Bronchial epithelial cell (primary cell): ENCODE measurements around the gene ANKRD13D. TPM values are rescaled to one million over a fixed set of nuclear protein-coding genes. Genes with fewer than 3 reads are reported as not detected.

ENCODE experiments used
- DNase-seq: peaks from one replicate; pipeline ENCODE4 v3.0.0-alpha.2; 2010; ENCODE audit warnings: low read depth
- FAIRE-seq: peaks from 2 replicates; lab custom pipeline; 2011; peaks lifted over from hg19 to GRCh38; lab: Jason Lieb, UNC
- H3K27me3 ChIP-seq: 2 replicates; pipeline ENCODE4 v1.5.1; 2011; ENCODE audit warnings: low read length; ENCODE audit not compliant: control insufficient read depth, insufficient read depth
- H3K36me3 ChIP-seq: 2 replicates; pipeline ENCODE4 v1.5.1; 2011; ENCODE audit warnings: low read length; ENCODE audit not compliant: control insufficient read depth, insufficient read depth
- H3K4me3 ChIP-seq: 2 replicates; pipeline ENCODE4 v1.5.1; 2011; ENCODE audit warnings: mild to moderate bottlenecking, low read depth, low read length, control low read depth
- total RNA-seq: library from RNA; depleted of rRNA; stranded (reverse); fragments of >200 nt; gene quantifications from 2 replicates; pipeline ENCODE4 v1.2.1, GENCODE V29; 2014
- TF ChIP-seq, protein P1 (sequence below): IDR thresholded peaks from 2 replicates; pipeline ENCODE4 v1.5.1; 2011; ENCODE audit warnings: mild to moderate bottlenecking, moderate library complexity, low read length, control low read depth, inconsistent platforms; ENCODE audit not compliant: insufficient read depth, severe bottlenecking

ANKRD13D gene
- total RNA-seq, 1 donor from 2014 or later: 22.4 TPM

DNA sequence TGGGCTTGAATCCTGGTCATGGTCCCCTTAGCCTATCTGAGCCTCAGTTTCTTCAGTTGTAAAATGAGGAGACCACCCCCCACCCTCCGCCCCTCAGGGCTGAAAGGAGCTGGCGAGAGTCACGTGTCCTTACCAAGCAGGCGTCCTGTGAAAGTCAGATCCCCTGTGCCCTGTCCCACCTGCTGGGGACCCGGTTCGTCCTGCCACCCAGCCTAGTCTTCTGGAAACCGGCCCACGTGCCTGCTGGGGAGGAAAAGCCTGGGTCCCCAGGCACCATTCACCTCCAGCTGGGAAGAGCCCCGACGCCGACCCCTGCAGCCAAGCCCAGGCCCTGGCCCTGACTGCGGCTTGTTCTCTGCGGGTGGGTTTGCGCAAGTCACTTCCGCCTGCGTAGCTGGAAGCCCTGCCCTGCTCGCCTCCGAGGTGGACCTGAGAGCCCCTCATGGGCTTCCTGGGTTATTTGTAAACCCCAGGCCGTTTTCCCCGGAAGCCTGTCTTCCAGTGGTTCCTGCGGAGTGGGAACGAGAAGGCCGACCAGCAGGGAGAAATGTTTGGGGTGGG is 13.5 kb downstream of the ANKRD13D start:
- Histone ChIP-seq H3K27me3 (no peaks in the 10 kb centered on the region), H3K4me3 (peak overlapping the region; percentile 96), H3K36me3 (peaks cover 29% of the 10 kb centered on the region)
- no peak for FAIRE-seq
- TF ChIP-seq, protein P1, sequence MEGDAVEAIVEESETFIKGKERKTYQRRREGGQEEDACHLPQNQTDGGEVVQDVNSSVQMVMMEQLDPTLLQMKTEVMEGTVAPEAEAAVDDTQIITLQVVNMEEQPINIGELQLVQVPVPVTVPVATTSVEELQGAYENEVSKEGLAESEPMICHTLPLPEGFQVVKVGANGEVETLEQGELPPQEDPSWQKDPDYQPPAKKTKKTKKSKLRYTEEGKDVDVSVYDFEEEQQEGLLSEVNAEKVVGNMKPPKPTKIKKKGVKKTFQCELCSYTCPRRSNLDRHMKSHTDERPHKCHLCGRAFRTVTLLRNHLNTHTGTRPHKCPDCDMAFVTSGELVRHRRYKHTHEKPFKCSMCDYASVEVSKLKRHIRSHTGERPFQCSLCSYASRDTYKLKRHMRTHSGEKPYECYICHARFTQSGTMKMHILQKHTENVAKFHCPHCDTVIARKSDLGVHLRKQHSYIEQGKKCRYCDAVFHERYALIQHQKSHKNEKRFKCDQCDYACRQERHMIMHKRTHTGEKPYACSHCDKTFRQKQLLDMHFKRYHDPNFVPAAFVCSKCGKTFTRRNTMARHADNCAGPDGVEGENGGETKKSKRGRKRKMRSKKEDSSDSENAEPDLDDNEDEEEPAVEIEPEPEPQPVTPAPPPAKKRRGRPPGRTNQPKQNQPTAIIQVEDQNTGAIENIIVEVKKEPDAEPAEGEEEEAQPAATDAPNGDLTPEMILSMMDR: no peak
- DNase-seq: peak; percentile 40

DNA sequence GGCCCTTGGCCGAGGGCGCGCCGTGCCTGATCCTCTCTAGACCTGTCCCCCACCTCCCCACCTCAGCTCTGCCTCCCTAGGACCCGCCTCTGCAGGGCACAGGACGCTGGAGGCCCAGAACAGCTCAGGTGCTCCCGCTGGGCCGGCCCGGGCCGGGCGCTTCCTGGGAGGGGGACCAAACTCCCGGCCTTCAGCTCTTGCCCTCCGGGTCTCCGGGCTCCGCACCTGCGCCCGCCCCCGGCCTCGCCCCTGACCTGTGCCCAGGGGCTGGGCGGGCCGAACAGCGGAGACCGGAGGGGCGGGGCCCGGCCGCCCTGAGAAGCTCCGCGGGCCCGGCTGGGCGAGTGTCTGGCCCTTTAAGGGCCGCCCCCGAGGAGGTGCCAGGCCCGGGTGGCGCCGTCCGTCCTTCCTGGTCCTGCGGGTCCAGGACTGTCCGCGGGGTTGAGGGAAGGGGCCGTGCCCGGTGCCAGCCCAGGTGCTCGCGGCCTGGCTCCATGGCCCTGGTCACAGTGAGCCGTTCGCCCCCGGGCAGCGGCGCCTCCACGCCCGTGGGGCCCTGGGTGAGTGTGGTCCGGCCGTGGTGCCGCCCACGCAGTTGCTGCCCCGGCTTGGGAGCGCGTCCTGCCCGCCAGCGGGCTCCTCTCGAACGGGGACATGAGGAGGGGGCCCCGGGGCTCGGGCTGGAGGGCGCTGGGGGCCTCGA is 14.2 kb downstream of the ANKRD13D start, which contains the start of gene SSH3:
Gene SSH3, plus strand, starts transcription at position 399 of the 703 bp plus-strand sequence. Its CDS starts 96 bp downstream, at position 495.
- peak; percentile 47 for DNase-seq
- Histone ChIP-seq H3K27me3 (no peaks in the 10 kb centered on the region), H3K36me3 (peaks cover 34% of the 10 kb centered on the region), H3K4me3 (peak within 1 kb of the TSS; percentile 96)
- TF ChIP-seq, protein P1: no peak
- FAIRE-seq: no peak

DNA sequence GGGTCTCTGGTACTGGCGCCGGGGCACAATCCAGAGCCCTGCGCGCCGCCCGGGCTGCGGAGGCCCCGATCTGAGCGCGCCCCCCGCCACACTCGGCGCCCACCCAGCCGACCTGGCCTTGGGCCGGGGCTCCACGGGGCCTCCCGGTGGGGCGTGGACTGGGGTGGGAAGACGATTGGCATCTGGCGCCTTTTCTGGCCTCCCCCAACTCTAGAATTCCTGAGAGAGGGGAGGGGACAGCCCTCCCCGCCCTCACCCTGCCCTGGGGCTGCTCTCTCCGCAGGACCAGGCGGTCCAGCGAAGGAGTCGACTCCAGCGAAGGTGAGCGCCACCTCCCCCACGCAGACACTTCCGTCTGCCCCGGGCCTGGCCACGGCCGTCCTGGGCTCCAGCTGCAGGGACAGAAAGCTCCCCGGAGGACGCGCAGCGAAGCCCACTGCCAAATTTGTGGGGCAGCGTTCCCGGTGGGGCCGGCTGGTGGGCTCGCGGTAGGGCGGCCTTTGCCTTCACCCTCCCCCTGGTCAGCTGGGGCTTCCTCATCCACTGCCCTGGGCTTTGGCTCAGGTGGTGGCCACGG is 14.8 kb downstream of the ANKRD13D start:
- DNase-seq (no peak), FAIRE-seq (no peak)

DNA sequence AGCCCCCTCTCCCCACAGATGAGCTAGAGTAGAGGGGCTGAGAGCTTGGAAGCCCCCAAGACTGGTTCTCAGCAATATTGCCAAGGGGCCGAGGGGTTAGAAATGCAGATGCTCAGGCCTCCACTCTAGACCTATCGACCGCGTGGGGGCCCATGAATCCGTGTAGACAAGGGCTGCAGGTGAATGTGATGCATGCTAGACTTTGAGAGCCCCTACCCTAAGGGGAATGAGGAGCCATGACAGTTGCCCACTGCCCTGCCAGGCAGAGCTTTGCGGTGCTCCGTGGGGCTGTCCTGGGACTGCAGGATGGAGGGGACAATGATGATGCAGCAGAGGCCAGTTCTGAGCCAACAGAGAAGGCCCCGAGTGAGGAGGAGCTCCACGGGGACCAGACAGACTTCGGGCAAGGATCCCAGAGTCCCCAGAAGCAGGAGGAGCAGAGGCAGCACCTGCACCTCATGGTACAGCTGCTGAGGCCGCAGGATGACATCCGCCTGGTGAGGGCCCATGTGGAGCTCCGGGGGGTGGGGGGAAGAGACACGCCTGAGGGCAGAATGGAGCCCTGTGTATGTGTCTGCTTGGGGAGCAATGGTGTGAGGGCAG is 15.5 kb downstream of the ANKRD13D start:
- Histone ChIP-seq H3K36me3 (peaks cover 35% of the 10 kb centered on the region), H3K4me3 (peak overlapping the region; percentile 96), H3K27me3 (no peaks in the 10 kb centered on the region)
- TF ChIP-seq, protein P1: no peak
- FAIRE-seq (no peak), DNase-seq (no peak)

More for the DNA sequence above, 14.8 kb downstream of the ANKRD13D start:
- Histone ChIP-seq H3K4me3 (peak overlapping the region; percentile 96), H3K27me3 (no peaks in the 10 kb centered on the region), H3K36me3 (peaks cover 35% of the 10 kb centered on the region)
- TF ChIP-seq, protein P1: no peak

DNA sequence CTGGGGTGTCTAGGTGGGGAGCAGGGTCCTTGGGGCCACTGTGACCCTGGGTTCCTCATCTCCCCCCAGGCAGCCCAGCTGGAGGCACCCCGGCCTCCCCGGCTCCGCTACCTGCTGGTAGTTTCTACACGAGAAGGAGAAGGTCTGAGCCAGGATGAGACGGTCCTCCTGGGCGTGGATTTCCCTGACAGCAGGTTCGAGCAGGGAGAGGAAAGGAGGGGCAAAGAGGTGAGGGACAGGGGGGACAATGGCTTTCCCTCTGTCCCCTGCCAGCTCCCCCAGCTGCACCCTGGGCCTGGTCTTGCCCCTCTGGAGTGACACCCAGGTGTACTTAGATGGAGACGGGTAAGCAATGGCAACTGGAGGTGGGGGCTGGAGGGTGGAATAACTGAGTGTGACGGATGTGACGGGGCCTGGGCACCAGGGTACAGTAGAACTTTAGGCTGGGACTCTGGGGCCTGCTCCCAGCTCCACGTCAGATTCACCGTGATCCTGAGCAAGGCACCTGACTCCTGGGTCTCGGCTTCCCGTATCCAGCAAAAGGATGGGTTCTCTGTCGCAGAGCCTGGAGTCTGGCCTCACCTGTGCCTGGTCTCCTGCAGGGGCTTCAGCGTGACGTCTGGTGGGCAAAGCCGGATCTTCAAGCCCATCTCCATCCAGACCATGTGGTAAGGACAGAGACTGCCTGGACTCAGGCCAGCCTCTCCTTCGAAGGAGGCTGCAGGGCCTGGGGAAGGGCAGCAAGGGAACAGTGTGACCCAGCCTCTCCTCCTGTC is 17.9 kb downstream of the ANKRD13D start:
- FAIRE-seq (no peak), DNase-seq (no peak)
- TF ChIP-seq, protein P1: no peak
- no peak overlapping the region for H3K4me3 ChIP-seq
- H3K36me3 ChIP-seq: peaks cover 36% of the 10 kb centered on the region
- H3K27me3 ChIP-seq: no peaks in the 10 kb centered on the region
